NCI-H1436 treated with DMSO at 0.1 percent for 48 hours (cell line): ENCODE results near the gene SPSB4.
"Not testable (repeated sequence)": the region's sequence is repeated elsewhere in the genome, so short reads cannot be mapped to it uniquely, and the experiment has no call there.

Experiments
- DNase-seq: peaks from one replicate; lab custom pipeline; 2025; lab: John Stamatoyannopoulos, UW

The SPSB4 gene

GRCh38 chr3:141095546-141095937, 44.4 kb downstream of the SPSB4 start:
- no peak for DNase-seq

GRCh38 chr3:141096164-141096563, 45.0 kb downstream of the SPSB4 start:
- no peak for DNase-seq

GRCh38 chr3:141096981-141097380, 45.8 kb downstream of the SPSB4 start:
- DNase-seq: no peak

GRCh38 chr3:141100112-141100511, 49.0 kb downstream of the SPSB4 start:
- DNase-seq: no peak

- no peak for DNase-seq
Observed at GRCh38 chr3:141100531-141101320, 49.6 kb downstream of the SPSB4 start.

GRCh38 chr3:141102372-141102771, 51.2 kb downstream of the SPSB4 start:
- DNase-seq: no peak

- no peak for DNase-seq
Observed at GRCh38 chr3:141103067-141103466, 51.9 kb downstream of the SPSB4 start.

- DNase-seq: no peak
Observed at GRCh38 chr3:141103503-141103902, 52.4 kb downstream of the SPSB4 start.

GRCh38 chr3:141104151-141104821, 53.1 kb downstream of the SPSB4 start:
- no peak for DNase-seq

GRCh38 chr3:141105828-141106628, 54.9 kb downstream of the SPSB4 start:
- peak; percentile 37 for DNase-seq

- no peak for DNase-seq
Observed at GRCh38 chr3:141106842-141107241, 55.7 kb downstream of the SPSB4 start.

GRCh38 chr3:141108039-141108438, 56.9 kb downstream of the SPSB4 start:
- no peak for DNase-seq

- no peak for DNase-seq
Observed at GRCh38 chr3:141109751-141110150, 58.6 kb downstream of the SPSB4 start.

- no peak for DNase-seq
Observed at GRCh38 chr3:141110322-141110721, 59.2 kb downstream of the SPSB4 start.

GRCh38 chr3:141111364-141112155, 60.4 kb downstream of the SPSB4 start:
- no peak for DNase-seq

GRCh38 chr3:141112686-141113297, 61.6 kb downstream of the SPSB4 start:
- no peak for DNase-seq

GRCh38 chr3:141113680-141114079, 62.5 kb downstream of the SPSB4 start:
- not testable (repeated sequence) for DNase-seq

- no peak for DNase-seq
Observed at GRCh38 chr3:141114179-141114745, 63.1 kb downstream of the SPSB4 start.

GRCh38 chr3:141114816-141115460, 63.8 kb downstream of the SPSB4 start:
- no peak for DNase-seq

GRCh38 chr3:141115789-141116541, 64.8 kb downstream of the SPSB4 start:
- DNase-seq: no peak
